Heart left ventricle (tissue), 13 donors: Measurements from ENCODE around the gene FCHSD2.

Source experiments
- CTCF ChIP-seq, 12 donors: fragments of 200-600 bp; sonication (generic) in 4 of 12; IDR thresholded peaks; one replicate each; pipeline versions ENCODE4 v1.5.0 to v1.8.0; 2018 to 2022; ENCODE audit warnings: antibody characterized with exemption in 12 of 12, mild to moderate bottlenecking in 5 of 12
- POLR2A ChIP-seq, 2 donors: fragments of 450-650 bp; IDR thresholded peaks; one replicate each; pipeline ENCODE4 v1.6.1; 2017; ENCODE audit warnings: antibody characterized with exemption in 2 of 2, mild to moderate bottlenecking in 2 of 2, moderate library complexity in 2 of 2
- donor health status: ischemic (EF 13 %, LVEDD 7.1; RV severe dilation, severe dysfunction).
- donor health status: DM: no; HTN: yes; CAD: no.
- donor health status: DM: no; HTN: no; CAD: no.
- donor health status: ischemic (EF 25% LVEDD 6.9; RV normal size, moderate dysfunction).
- donor health status: ischemic (EF 25% LVEDD 5.7; RV mildly dilated, moderate dysfunction).
- donor health status: ischemic (EF 35%, LVEDD 5.7; RV mildly dilated, moderate dysfunction).
- donor health status: nonischemic (EF 11% LVEDD 7.7; RV severe dilation, severe dysfunction).
- donor health status: DM: yes; HTN: yes; CAD: no.
- donor health status: PGD.
- donor health status: ischemic (EF 29% LVEDD 5.4; RV normal size, mild dysfunction).
- donor health status: nonischemic (EF 23%, LVEDD 6.1; RV moderate dilation, normal function).

GRCh38 chr11:73121692-73122091 lies 20.4 kb downstream of the FCHSD2 start:
- TF ChIP-seq CTCF (IDR thresholded peaks at IDR 0.05) (no peak), POLR2A (IDR thresholded peaks at IDR 0.05) (no peak)
